Body of pancreas (tissue), 4 donors: ENCODE data around the gene FREM1.

Experiments
- CTCF ChIP-seq, 7 experiments: fragments of 450-650 bp in 4 of 7; fragments of 200-600 bp in 3 of 7; sonication (generic) in 3 of 7; IDR thresholded peaks; one replicate each; pipeline ENCODE4 v1.5.1; 2016 to 2019; ENCODE audit warnings: antibody characterized with exemption in 7 of 7
- POLR2A ChIP-seq, 3 donors: fragments of 450-650 bp; IDR thresholded peaks; one replicate each; pipeline ENCODE4 v1.6.1; 2016; ENCODE audit warnings: antibody characterized with exemption in 3 of 3, mild to moderate bottlenecking in 2 of 3

DNA sequence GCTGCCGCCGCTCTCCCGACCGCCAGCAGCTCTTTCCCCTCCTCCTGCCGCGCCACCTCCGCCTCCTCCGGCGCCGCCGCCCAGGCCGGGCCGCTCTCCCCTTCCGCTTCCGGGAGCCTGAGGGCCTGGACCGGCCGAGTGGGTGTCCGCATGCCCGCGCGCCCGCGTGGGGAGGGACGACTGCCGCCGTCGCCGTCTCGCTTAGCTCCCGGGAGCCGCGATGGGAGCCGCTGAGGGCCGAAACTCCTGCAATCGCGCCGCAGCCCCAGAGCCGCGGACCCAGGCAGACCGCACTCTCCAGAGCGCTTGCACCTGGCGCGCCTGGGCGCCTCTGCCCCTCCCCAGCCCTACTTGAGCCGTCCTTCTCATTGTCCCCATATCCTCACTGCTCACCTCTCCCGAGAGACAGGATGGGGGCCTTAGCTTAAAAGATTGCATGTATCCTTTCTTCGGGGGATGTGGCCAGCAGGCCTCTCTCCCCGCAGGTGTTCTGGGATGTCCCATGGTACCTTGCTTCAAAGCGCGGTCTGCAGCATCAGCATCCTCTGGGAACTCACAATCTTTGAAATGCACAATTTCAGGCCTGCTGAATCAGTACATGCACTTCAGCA, 216.9 kb downstream of the FREM1 start, which contains the start of gene ZDHHC21:
- peak; percentile 57 to 69 (median 63) for TF ChIP-seq POLR2A (IDR thresholded peaks at IDR 0.05)
- TF ChIP-seq CTCF (IDR thresholded peaks at IDR 0.05), result peak in 1 of 7 experiments; percentile 8
